Activated B cell treated with CpG ODN at 0.5 μM for 24 hours (primary cell): ENCODE data around the gene LCN2. TPM values are rescaled to one million over a fixed set of nuclear protein-coding genes. Genes with fewer than 3 reads are reported as not detected.

ENCODE experiments used
- ATAC-seq: fragments of 200-7000 bp; cut with Tn5 transposase; one replicate; pipeline ENCODE4 v1.10.0; 2021; ENCODE audit warnings: low read depth, mild to moderate bottlenecking, moderate library complexity
- CTCF ChIA-PET: fragments of 350-600 bp; sonication (Branson Sonifier 250); formaldehyde crosslinking; loops from one replicate; lab custom pipeline; 2021; ENCODE audit warnings: antibody characterized with exemption; lab: Charles Lee
- POLR2A ChIA-PET: fragments of 350-600 bp; sonication (Branson Sonifier 250); formaldehyde crosslinking; loops from one replicate; lab custom pipeline; 2021; ENCODE audit warnings: antibody characterized with exemption; lab: Charles Lee
- DNase-seq: peaks from one replicate; pipeline ENCODE4 v3.0.0; 2022
- H3K27ac Mint-ChIP-seq: one replicate; pipeline ENCODE4 v1.8.0; 2020; ENCODE audit warnings: mixed read lengths
- H3K27me3 Mint-ChIP-seq: one replicate; pipeline ENCODE4 v1.8.0; 2021; ENCODE audit warnings: mixed read lengths
- H3K36me3 Mint-ChIP-seq: one replicate; pipeline ENCODE4 v1.8.0; 2021; ENCODE audit warnings: low read depth, mixed read lengths
- H3K4me1 Mint-ChIP-seq: one replicate; pipeline ENCODE4 v1.8.0; 2021; ENCODE audit warnings: mixed read lengths
- H3K4me3 Mint-ChIP-seq: one replicate; pipeline ENCODE4 v1.8.0; 2020; ENCODE audit warnings: mild to moderate bottlenecking, mixed read lengths
- H3K9me3 Mint-ChIP-seq: one replicate; pipeline ENCODE4 v1.8.0; 2020; ENCODE audit warnings: mixed read lengths
- CTCF ChIP-seq: fragments of 200-600 bp; IDR thresholded peaks from one replicate; pipeline ENCODE4 v1.8.0; 2022; ENCODE audit warnings: antibody characterized with exemption, mild to moderate bottlenecking
- intact Hi-C: fragments of 100-400 bp; cut with micrococcal nuclease; formaldehyde crosslinking; loops from one replicate; pipeline ENCODE4 v1.15.1; 2024
- total RNA-seq: library from RNA; stranded (reverse); gene quantifications from 2 replicates; pipeline ENCODE4 v1.2.3, GENCODE V29; 2022

Gene LCN2
- total RNA-seq, 1 donor from 2014 or later: not detected

DNA sequence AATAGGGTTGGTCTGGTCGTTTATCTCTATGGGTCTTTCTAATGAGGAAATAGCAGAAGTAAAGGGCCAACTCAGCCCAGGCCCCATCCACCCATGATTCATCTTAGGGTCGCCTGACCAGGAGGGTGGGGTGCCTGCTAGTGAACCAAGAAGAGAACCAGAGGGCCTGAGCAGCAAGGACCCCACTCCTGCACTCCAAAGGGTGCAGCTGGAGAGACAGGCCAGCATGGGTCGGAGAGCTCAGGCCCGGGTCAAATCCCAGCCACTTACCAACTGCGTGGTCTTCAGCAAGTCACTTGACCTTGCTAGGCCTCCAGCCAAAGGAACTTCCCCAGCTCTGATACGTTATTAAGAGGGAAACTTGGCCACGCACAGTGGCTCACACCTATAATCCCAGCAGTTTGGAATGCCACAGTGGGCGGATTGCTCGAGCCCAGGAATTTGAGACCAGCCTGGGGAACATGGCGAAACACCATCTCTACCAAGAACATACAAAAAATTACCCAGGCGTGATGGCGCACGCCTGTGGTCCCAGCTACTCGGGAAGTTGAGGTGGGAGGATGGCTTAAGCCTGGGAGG, 15.1 kb downstream of the LCN2 start:
- Mint-ChIP-seq H3K4me3 (no peak overlapping the region), H3K4me1 (peaks cover 11% of the 10 kb centered on the region), H3K9me3 (no peaks in the 10 kb centered on the region), H3K27me3 (no peaks in the 10 kb centered on the region), H3K27ac (no peak overlapping the region), H3K36me3 (peaks cover 49% of the 10 kb centered on the region)
- intact Hi-C loops: no loop called here
- no peak for ATAC-seq
- ChIA-PET POLR2A (no interaction called here), CTCF (no interaction called here)
- DNase-seq: no peak
- TF ChIP-seq CTCF: no peak

GRCh38 chr9:128166169-128166568, 16.9 kb downstream of the LCN2 start:
- TF ChIP-seq CTCF: no peak
- DNase-seq (no peak), ATAC-seq (no peak)
- intact Hi-C loops: no loop called here
- Mint-ChIP-seq H3K27ac (no peak overlapping the region), H3K4me3 (no peak overlapping the region), H3K9me3 (no peaks in the 10 kb centered on the region), H3K4me1 (peaks cover 5% of the 10 kb centered on the region), H3K27me3 (no peaks in the 10 kb centered on the region), H3K36me3 (peaks cover 59% of the 10 kb centered on the region)
- ChIA-PET POLR2A (no interaction called here), CTCF (no interaction called here)

DNA sequence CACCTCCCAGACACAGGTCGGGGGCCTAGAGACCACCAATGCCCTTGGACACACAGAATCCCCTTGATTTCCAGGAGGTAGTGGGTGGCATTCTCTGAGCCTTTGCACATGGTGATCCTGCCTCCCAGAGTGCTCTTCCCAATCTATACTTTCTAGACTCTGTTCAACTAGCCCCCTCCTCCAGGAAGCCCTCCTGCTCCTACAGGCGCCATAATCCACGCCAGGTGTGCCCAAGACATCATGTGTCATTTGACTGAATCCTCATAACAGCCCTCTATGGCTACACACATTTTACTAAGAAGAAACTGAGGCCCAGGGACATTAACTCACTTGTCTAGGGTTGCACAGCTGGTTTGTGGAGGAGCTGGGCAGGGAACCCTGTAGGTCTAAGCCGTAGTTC, 18.0 kb downstream of the LCN2 start:
- no peak overlapping the region for H3K27ac Mint-ChIP-seq
- H3K4me1 Mint-ChIP-seq: no peaks in the 10 kb centered on the region
- TF ChIP-seq CTCF: no peak
- ChIA-PET POLR2A (no interaction called here), CTCF (no interaction called here)
- no peaks in the 10 kb centered on the region for H3K9me3 Mint-ChIP-seq
- intact Hi-C loops: no loop called here
- no peaks in the 10 kb centered on the region for H3K27me3 Mint-ChIP-seq
- ATAC-seq (no peak), DNase-seq (no peak)
- H3K36me3 Mint-ChIP-seq: peaks cover 60% of the 10 kb centered on the region
- H3K4me3 Mint-ChIP-seq: no peak overlapping the region

DNA sequence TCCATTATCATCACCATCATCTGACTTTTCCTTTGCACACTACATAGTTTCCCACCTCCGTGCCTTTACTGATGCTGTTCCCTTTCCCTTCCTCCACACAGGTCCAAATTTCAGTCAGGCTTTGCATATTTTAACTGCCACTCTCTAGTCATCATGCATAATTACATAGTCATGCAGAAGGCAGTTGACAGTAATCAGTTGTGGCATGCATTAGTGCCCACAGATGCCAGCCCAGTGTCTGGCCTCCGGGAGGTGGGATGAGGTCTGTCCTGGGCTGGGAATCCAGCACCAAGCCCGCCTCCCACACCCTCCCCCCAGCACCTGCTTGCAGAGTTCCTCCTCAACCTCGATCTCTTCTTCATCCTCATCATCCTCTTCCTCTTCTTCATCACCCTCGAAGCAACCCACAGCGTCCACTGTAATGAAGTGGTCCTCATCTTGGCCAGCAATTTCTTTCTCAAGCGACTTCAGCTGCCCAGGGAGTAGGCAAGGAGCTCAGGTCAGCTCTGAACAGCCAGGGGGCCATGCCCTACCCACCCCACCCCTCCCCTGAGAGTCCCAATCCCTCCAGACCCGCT, 19.6 kb downstream of the LCN2 start:
- no peak for TF ChIP-seq CTCF
- ChIA-PET CTCF (no interaction called here), POLR2A (interaction anchor here (0.6 kb wide), 1 partner anchor 107 kb away, joined by 3 read pairs; the partner anchor contains the start of gene GOLGA2)
- Mint-ChIP-seq H3K27me3 (no peaks in the 10 kb centered on the region), H3K27ac (no peak overlapping the region), H3K9me3 (no peaks in the 10 kb centered on the region), H3K36me3 (peaks cover 57% of the 10 kb centered on the region), H3K4me1 (no peaks in the 10 kb centered on the region), H3K4me3 (no peak overlapping the region)
- no peak for DNase-seq
- intact Hi-C loops: no loop called here
- ATAC-seq: no peak

DNA sequence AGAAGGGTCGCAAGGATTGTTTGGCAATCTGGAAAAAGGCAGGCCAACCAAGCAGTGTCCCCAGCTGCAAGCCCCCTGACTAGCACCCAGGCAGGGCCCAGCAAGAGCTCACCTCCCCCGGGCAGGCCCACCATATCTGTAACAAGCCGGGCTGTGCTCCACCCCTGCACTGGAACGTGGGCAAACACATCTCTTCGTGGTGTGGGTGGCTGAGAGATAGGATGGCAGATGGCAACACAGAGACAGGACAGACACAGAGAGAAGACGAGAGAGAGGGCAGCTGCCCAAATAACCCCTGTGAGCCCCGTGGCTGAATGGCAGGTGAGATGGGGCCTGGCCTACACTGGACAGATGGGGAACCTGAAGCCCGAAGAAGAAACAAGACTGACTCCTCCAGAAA, 20.2 kb downstream of the LCN2 start:
- H3K27me3 Mint-ChIP-seq: no peaks in the 10 kb centered on the region
- H3K9me3 Mint-ChIP-seq: no peaks in the 10 kb centered on the region
- no peak overlapping the region for H3K4me3 Mint-ChIP-seq
- intact Hi-C loops: no loop called here
- CTCF ChIA-PET: no interaction called here
- ATAC-seq (no peak), DNase-seq (no peak)
- peaks cover 57% of the 10 kb centered on the region for H3K36me3 Mint-ChIP-seq
- TF ChIP-seq CTCF: no peak
- H3K4me1 Mint-ChIP-seq: no peaks in the 10 kb centered on the region
- POLR2A ChIA-PET: no interaction called here
- H3K27ac Mint-ChIP-seq: no peak overlapping the region
